ENCODE measurements around the gene HIPK4.
"Not testable (repeated sequence)": the region's sequence is repeated elsewhere in the genome, so short reads cannot be mapped to it uniquely, and the experiment has no call there.

Gene HIPK4

GRCh38 chr19:40415768-40416167, 25.8 kb upstream of the HIPK4 start:
- DNase-seq: no peak

DNA sequence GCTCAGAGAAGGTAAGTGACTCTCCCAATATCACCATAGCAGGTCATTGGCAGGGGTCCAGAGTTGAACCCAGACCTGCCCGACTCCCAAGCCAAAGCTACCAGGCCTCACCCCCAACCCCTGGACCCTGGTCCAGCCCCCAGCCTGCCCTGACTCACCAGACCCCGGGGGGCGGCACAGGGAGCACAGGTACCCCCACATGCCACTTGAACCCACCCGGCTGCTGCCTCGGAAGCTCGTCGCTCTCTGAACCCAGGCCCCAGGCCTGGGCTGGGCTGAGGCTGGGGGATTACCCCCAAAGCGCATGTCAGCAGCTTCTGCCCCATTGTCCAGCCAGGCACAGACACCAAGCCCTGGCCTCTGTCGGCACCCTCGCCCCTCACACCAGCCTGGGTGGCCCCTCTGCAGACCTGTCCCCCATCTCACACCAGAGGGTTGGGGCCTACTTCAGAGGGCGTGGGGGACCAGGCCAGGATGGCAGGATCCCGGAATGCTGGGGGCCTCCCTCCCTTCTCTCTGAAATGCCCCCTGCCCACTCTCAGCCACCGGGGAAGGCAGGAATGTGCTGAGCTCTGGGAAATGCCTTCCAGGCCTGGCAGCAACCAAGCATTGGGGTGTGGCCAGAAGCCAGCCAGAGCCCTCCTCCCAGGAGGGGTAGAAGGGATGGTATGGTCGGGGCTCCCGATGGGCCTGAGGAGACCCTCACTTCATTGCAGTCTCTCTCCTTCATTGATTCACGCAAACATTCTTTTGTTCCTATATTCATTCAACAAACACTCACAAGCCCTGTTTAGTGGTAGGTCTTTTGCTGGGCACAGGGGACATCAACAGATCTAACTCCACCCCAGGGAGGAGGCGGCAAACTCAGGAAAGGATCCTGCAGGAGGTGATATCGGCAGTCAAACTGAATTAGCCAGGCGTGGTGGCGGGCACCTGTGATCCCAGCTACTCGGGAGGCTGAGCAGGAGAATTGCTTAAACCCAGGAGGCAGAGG, 24.9 kb upstream of the HIPK4 start:
- no peak for DNase-seq

- DNase-seq: no peak
These were observed 23.4 kb upstream of the HIPK4 start, which contains the start of gene PRX for GRCh38 chr19:40413291-40413845. PRX (minus strand) TSS chr19:40413378; CDS start chr19:40407932, 5,446 bp downstream.

DNA sequence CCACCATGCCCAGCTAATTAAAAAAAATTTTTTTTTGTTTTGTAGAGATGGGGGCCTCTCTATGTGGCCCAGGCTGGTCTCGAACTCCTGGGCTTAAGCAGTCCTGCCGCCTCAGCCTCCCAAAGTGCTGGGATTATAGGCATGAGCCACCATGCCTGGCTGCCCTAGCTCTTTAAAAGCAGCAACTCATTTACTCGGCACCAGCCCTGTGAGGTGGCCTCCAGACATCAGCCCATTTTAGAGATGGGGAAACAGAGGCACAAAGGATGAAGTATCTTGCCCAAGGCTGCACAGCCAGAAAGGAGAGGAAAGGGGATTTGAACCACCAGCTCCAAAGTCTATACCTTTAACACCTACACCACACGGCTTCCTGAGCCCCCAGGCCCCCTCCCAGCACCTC, 22.9 kb upstream of the HIPK4 start:
- no peak for DNase-seq

DNA sequence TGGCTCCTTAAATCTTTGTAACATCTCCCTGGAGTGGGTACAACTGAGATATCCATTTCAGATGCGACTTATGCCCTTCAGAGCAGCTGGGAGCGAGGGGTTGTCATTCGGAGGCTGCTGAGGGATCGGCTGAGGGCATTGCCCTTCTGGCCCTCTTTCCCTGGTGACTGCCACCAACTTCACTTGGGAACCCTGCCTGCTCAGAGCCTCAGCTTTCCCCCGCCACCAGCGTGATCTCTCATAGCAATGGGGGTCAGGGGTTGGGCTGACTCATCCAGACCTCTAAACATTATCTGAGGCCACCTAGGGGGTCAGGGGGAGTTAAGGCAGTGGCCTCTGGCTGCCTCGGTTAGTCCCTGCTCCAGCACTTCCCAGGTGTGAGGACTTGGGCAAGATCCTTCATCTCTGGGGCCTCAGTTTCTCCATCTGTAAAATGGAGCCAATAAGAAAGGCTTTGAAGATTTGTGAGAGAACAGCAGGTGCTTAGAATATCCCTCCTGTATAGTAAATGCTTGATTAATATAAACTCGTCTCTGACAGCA, 22.0 kb upstream of the HIPK4 start:
- no peak for DNase-seq

GRCh38 chr19:40411125-40411842, 21.3 kb upstream of the HIPK4 start:
- no peak for DNase-seq

- DNase-seq: no peak
These were observed 20.0 kb upstream of the HIPK4 start for GRCh38 chr19:40410030-40410389.

DNA sequence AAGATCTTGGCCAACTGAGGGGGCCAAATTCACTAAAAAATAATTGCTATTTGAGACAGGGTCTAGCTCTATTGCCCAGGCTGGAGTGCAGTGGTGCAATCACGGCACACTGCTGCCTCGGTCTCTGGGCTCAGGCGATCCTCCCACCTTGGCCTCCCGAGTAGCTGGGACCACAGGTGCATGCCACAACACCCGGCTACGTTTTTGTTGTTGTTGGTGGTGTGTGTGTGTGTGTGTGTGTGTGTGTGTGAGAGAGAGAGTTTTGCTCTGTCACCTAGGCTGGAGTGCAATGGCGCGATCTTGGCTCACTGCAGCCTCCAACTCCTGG, 18.6 kb upstream of the HIPK4 start:
- not testable (repeated sequence) for DNase-seq

GRCh38 chr19:40407714-40408597, 18.0 kb upstream of the HIPK4 start:
- DNase-seq: no peak

DNA sequence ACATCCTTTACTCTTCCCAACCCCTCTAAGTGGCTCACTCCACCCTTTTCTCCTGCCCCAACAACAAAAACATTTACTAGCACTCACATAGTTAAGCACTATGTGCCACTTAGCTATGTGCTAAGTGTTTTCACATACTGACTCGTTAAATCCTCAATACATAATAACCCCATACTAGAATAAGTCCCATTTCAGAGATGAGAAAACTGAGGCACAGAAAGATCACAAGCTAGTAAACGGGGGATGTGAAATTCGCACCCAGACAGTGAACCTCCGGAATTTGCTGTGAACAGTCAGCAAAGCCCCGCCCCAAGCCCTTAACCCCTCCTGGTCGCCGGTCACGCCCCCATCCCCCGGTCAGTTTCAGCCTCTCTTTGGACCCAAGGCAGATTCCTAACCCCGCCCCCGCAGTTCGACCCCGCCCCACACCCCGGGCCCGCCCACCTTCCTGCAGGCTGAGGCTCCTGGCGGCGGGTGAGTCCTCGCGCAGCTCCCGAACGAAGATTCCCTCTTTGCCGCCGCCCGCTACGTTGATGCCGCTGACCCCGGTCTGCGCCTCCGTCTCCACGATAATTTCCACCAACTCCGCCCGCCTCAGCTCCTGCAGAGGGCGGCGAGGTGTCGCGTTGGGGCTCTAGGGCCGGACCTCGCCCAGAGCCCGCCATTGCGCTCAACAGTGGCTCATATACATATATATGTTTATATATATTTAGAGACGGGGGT, 13.4 kb upstream of the HIPK4 start:
- DNase-seq: peak; percentile 75

DNA sequence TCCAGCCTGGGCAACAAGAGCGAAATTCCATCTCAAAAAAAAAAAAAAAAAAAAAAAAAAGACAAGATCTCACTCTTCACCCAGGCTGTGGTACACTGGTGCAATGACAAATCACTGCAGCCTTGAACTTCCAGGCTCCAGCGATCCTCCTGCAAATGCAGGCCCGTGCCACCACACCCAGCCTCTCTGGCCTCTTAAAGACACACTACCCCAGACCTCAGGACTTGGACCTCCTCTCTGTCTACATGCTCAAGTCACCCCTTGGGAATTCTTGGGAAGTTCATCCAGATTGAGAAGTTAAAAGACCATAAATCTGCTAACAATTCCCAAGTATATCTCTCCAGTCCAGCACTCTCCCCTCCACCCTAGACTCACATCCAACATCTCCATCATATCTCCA, 10.6 kb upstream of the HIPK4 start:
- no peak for DNase-seq

GRCh38 chr19:40398417-40399131, 8.6 kb upstream of the HIPK4 start:
- DNase-seq: no peak

- no peak for DNase-seq
These were observed 7.6 kb upstream of the HIPK4 start for GRCh38 chr19:40397568-40397906.

GRCh38 chr19:40396886-40397567, 7.0 kb upstream of the HIPK4 start:
- no peak for DNase-seq

- DNase-seq: no peak
These were observed 6.0 kb upstream of the HIPK4 start for GRCh38 chr19:40395956-40396355.

- no peak for DNase-seq
These were observed 4.8 kb upstream of the HIPK4 start for GRCh38 chr19:40394816-40395210.

DNA sequence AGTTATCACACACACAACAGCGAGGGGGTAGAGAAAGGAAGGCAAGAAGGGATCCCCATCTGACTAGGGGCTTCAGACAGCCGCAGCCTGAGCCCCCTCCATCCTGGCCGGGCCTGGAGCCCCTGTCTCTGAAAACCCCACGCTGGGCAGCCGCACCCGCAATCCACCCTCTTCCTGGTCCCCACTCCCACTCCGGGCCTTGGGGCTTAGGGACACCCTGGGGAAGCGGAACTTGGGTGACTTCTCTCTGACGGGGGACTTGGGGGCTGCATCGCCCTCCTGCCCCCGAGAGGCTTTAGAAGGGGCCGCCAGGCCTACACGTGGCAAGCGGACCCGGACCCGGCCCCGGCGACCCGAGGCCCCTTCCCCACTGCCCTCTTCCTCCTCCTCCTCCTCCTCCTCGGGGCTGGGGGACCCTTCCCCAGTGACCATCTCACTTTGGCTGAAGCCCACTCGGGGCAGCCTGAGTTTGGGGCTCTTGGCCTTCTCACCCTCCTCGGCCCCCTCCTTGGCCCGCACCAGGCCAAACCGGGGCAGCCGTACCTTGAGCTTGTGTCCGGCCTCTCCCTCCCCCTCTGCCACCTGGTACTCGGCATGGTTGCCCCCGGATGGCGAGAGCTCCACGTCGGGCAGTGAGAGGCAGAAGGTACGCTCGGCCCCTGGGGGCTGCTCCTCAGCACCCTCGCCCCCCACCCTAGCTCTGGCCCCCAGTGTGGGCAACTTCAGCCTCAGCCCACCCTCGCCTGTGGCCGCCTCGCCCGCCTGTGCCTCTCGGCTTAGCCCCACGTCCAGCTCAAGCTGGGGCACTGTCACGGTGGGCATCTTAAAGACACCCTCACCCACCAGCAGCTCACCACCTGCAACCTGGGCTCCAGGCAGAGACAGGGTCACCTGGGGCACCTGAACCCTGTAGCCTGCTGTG, 4.2 kb upstream of the HIPK4 start:
- no peak for DNase-seq

DNA sequence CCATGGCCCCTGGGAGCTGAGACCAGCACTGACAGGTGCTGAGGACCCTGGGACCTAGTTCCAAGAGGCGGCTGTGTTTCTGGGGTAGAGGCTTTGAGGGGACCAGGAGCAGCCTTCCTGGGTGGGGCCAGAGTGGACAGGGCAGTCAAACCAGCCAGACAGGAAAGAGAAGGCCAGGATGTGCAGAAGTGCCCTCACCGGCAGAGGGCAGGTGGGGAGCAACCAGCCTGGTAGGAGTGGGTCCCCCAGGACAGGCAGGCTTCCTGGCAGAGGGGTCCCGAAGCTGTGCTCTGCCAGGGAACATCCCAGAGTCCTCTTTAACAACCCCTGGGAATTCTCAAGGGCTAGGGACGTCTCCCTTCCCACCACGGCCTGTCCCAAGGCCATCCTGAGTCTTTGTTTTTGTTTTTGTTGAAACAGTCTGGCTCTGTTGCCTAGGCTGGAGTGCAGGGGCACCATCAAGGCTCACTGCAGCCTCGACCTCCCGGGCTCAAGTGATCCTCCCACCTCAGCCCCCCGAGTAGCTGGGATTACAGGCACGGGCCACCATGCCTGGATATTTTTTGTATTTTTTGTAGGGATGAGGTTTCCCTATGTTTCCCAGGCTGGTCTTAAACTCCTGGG, 3.0 kb upstream of the HIPK4 start:
- no peak for DNase-seq

DNA sequence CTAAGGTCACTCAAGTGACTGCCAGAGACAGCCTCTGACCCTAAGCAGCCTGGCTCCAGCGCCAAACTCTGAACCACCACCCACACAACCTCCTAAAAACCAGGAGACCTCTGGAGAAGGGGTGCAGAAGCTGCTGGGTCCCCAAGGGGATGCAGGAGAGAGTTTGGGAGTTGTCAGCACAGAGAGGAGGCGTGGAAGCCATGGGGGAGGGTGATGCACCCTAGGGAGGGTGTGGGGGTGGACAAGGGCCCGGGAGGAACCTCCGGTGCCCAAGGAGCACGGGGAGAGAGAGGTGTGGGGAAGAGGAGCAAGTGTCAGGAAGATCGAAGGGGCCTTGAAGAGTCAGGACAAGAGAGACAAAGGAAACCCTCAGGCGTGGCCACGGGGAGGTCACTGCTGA, 2.1 kb upstream of the HIPK4 start:
- DNase-seq: no peak
